K562 (cell line): ENCODE results near the gene COL5A1. TPM values are rescaled to one million over a fixed set of nuclear protein-coding genes. Genes with fewer than 3 reads are reported as not detected.

Experiments
- ATF3 ChIP-seq, 2 experiments: fragments of 450-650 bp in 1 of 2; sonication (generic) in 1 of 2; formaldehyde crosslinking in 1 of 2; IDR thresholded peaks in 1 of 2; conservative IDR thresholded peaks in 1 of 2; 2 replicates each; pipeline versions ENCODE4 v1.6.1 to v1.8.1; 2016 to 2023; ENCODE audit warnings: mild to moderate bottlenecking in 2 of 2, moderate library complexity in 2 of 2, inconsistent platforms in 1 of 2, missing genetic modification reagents in 1 of 2
- HMGXB4 ChIP-seq: sonication (generic); formaldehyde crosslinking; IDR thresholded peaks from 2 replicates; pipeline ENCODE4 v1.8.1; 2023; ENCODE audit warnings: mild to moderate bottlenecking, missing genetic modification reagents
- NFE2 ChIP-seq: IDR thresholded peaks from 2 replicates; pipeline ENCODE4 v1.6.1; 2014; ENCODE audit warnings: antibody characterized with exemption, low read depth
- PKNOX1 ChIP-seq: fragments of 450-650 bp; IDR thresholded peaks from 2 replicates; pipeline ENCODE4 v1.6.1; 2016
- PTBP1 ChIP-seq: fragments of 200-400 bp; formaldehyde crosslinking; IDR thresholded peaks from 2 replicates; pipeline ENCODE4 v1.6.1; 2017; ENCODE audit warnings: low read depth, low read length
- ZNF507 ChIP-seq: conservative IDR thresholded peaks from 2 replicates; pipeline ENCODE4 v1.6.1; 2017; ENCODE audit warnings: missing genetic modification characterization, missing compliant biosample characterization
- polyA plus RNA-seq, 8 experiments: library from polyadenylated mRNA; depleted of rRNA in 4 of 8; stranded (reverse) in 5 of 8; unstranded in 3 of 8; fragments of >200 nt; fragmentation: Nextera tagmentation in 2 of 8; fragmentation: Illumina TruSeq in 1 of 8; extraction: Ambion mirVana in 2 of 8; extraction: Trizol in 1 of 8; gene quantifications; 2 replicates each; pipeline versions ENCODE4 v1.2.1 to v1.2.3, GENCODE V29; 2011 to 2014; ENCODE audit warnings: inconsistent platforms in 1 of 8, missing spikeins in 1 of 8
- total RNA-seq, 7 experiments: library from RNA; depleted of rRNA in 6 of 7; stranded (reverse); fragments of >200 nt in 6 of 7; fragmentation: Illumina TruSeq in 2 of 7; extraction: Trizol in 2 of 7; gene quantifications; 2 replicates each; pipeline versions ENCODE4 v1.2.1 to v1.2.3, GENCODE V29; 2011 to 2021; ENCODE audit warnings: low replicate concordance in 1 of 7
- TF ChIP-seq, protein P1 (sequence below), 2 experiments: fragments of 450-650 bp in 1 of 2; sonication (generic) in 1 of 2; formaldehyde crosslinking; conservative IDR thresholded peaks; 2 replicates each; pipeline versions ENCODE4 v1.4.0 to v1.8.1; 2020 to 2022; ENCODE audit warnings: mild to moderate bottlenecking in 1 of 2, missing genetic modification reagents in 1 of 2
- TF ChIP-seq, protein P2 (sequence below): sonication (generic); formaldehyde crosslinking; IDR thresholded peaks from 2 replicates; pipeline ENCODE4 v1.8.0; 2022; ENCODE audit warnings: mild to moderate bottlenecking, missing genetic modification reagents, borderline replicate concordance

The COL5A1 gene
- total and polyA plus RNA-seq, 9 of the 15 experiments (the other 6 are each of a cell fraction or from before 2014, with no cell fraction given) = under 0.01 to 0.13 (median 0.04) TPM; not detected in 6

DNA sequence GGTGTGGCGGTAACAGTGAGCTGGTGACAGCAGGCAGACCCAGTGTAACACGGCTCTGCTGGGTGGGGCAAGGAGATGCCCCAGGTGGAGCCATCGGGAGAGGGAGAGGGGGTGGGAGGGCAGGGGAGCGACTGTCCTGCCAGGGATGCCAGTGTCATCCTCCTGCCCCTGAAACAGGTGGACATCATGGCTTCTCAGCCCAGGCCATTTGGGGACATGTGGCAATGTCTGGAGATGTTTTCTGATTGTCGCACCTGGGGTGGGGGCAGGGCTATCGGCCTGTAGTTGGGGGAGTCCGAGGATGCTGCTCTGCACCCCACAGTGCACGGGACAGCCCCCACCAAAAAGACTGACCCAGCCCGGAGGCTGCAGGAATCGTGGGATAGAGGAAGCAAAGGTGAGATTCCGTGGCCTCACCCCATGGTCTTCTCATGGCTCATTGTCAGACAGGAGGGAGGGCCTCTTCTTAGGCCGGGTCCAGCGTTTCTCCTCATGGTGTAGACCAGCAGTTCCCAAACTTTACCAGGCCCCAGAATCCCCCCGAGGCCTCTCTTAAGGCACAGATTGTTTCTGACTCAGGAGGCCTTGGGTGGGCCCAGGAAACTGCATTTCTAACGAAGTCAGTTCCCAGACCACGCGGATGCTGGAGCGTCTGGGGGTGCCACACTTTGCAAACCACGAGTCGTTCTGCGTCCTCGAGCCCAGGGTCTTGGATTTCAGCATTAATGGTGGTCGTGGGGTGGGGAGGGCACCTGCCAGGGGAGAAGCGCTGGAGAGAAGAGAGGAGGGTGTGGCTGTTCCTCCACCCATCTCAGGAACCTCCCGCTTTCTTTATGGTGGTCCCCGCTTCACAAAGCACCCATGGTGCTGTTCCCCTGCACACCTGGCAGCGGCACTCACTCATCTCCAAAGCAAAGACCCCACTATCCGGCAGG is 11.0 kb downstream of the COL5A1 start (continued):
- TF ChIP-seq, protein P1, sequence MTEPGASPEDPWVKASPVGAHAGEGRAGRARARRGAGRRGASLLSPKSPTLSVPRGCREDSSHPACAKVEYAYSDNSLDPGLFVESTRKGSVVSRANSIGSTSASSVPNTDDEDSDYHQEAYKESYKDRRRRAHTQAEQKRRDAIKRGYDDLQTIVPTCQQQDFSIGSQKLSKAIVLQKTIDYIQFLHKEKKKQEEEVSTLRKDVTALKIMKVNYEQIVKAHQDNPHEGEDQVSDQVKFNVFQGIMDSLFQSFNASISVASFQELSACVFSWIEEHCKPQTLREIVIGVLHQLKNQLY (CRISPR knock-in tag; conservative IDR thresholded peaks at IDR 0.05) = no peak
- TF ChIP-seq PTBP1 (no peak), PKNOX1 (no peak), ATF3 (IDR thresholded peaks at IDR 0.05) (no peak), ATF3 (CRISPR knock-in tag; conservative IDR thresholded peaks at IDR 0.05) (no peak), NFE2 (no peak), HMGXB4 (CRISPR knock-in tag) (no peak), ZNF507 (tag) (no peak)
- TF ChIP-seq, protein P2, sequence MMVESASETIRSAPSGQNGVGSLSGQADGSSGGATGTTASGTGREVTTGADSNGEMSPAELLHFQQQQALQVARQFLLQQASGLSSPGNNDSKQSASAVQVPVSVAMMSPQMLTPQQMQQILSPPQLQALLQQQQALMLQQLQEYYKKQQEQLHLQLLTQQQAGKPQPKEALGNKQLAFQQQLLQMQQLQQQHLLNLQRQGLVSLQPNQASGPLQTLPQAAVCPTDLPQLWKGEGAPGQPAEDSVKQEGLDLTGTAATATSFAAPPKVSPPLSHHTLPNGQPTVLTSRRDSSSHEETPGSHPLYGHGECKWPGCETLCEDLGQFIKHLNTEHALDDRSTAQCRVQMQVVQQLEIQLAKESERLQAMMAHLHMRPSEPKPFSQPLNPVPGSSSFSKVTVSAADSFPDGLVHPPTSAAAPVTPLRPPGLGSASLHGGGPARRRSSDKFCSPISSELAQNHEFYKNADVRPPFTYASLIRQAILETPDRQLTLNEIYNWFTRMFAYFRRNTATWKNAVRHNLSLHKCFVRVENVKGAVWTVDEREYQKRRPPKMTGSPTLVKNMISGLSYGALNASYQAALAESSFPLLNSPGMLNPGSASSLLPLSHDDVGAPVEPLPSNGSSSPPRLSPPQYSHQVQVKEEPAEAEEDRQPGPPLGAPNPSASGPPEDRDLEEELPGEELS = no peak
